Ovary (tissue), 10 donors: ENCODE results near the gene CCDC188. TPM values are rescaled to one million over a fixed set of nuclear protein-coding genes. Genes with fewer than 3 reads are reported as not detected.

Experiments used
- DNase-seq, 5 donors: peaks; one replicate each; pipeline ENCODE4 v3.0.0-alpha.2; 2019 to 2020
- H3K27ac ChIP-seq, 2 donors: fragments of 200-600 bp; one replicate each; pipeline versions ENCODE4 v1.5.1 to v1.8.0; 2019 to 2022
- H3K27me3 ChIP-seq: fragments of 200-600 bp; one replicate; pipeline ENCODE4 v1.8.0; 2022
- H3K36me3 ChIP-seq: fragments of 200-600 bp; sonication (generic); one replicate; pipeline ENCODE4 v1.5.1; 2019
- H3K4me1 ChIP-seq: one replicate; pipeline ENCODE4 v1.8.1; 2013; ENCODE audit warnings: mild to moderate bottlenecking, moderate library complexity; ENCODE audit not compliant: insufficient read depth
- H3K4me3 ChIP-seq: fragments of 200-600 bp; sonication (generic); one replicate; pipeline ENCODE4 v1.5.1; 2017
- H3K9me3 ChIP-seq, 2 donors: fragments of 200-600 bp in 1 of 2; sonication (generic) in 1 of 2; one replicate each; pipeline versions ENCODE4 v1.5.1 to v1.8.1; 2013 to 2019; ENCODE audit warnings: mild to moderate bottlenecking in 1 of 2, moderate library complexity in 1 of 2
- CTCF ChIP-seq, 3 donors: fragments of 450-650 bp in 2 of 3; fragments of 200-600 bp in 1 of 3; IDR thresholded peaks; one replicate each; pipeline versions ENCODE4 v1.5.1 to v1.8.0; 2016 to 2022; ENCODE audit warnings: antibody characterized with exemption in 3 of 3, mild to moderate bottlenecking in 1 of 3
- EP300 ChIP-seq: sonication (generic); formaldehyde crosslinking; IDR thresholded peaks from one replicate; pipeline ENCODE4 v1.6.1; 2017; ENCODE audit warnings: antibody characterized with exemption
- POLR2A ChIP-seq: fragments of 450-650 bp; IDR thresholded peaks from one replicate; pipeline ENCODE4 v1.6.1; 2017; ENCODE audit warnings: antibody characterized with exemption, mild to moderate bottlenecking, moderate library complexity
- WGBS, 3 donors: extraction: QIAGEN DNeasy Blood & Tissue Kit in 1 of 3; methylation state at CpG; one replicate each; pipeline versions ENCODE4 v1.1.5 to v1.1.7; 2013 to 2017; 5-methylcytosine and 5-hydroxymethylcytosine counted together
- intact Hi-C, 4 donors: fragments of 100-400 bp; cut with DNase I; formaldehyde crosslinking; loops; one replicate each; pipeline versions ENCODE4 v1.11.0 to v1.15.1; 2022 to 2023
- long read RNA-seq, 3 donors: library from polyadenylated mRNA in 2 of 3; unstranded in 2 of 3; transcript quantifications; one replicate each; pipeline ENCODE4 v2.0.0 and lab custom pipeline, GENCODE V29; 2021 to 2026
- polyA plus RNA-seq, 2 donors: library from polyadenylated mRNA; stranded (reverse); fragments of 200-250 nt in 1 of 2; fragments of 350-450 nt in 1 of 2; fragmentation: Illumina TruSeq in 1 of 2; extraction: RNeasy Lipid Tissue Mini Kit (QIAGEN cat#74804) in 1 of 2; gene quantifications; one replicate each; pipeline ENCODE4 v1.2.3, GENCODE V29; 2013 to 2014
- total RNA-seq, 7 donors: library from RNA; depleted of rRNA in 2 of 7; stranded (reverse); fragments of >200 nt in 2 of 7; fragmentation: NEBNext Ultra II Directional in 3 of 7; extraction: Animal tissue kit (Norgen Biotek cat#: 25700) in 3 of 7; gene quantifications; one replicate each; pipeline versions ENCODE4 v1.1.0 to v1.2.4, GENCODE V29; 2016 to 2023
- donor health status: DM: no; HTN: no; CAD: no; lungs with moderate emphysema.
- donor health status: DM: no; HTN: no; CAD: no.
- donor health status: Bipolar disorder and iron deficiency.
- donor health status: DM: yes; HTN: yes; CAD: no.
- donor health status: DM: no; HTN: no; CAD: no.
- donor health status: DM: yes; HTN: yes; CAD: no.

CCDC188 gene
- total RNA-seq: 1 to 10 TPM in 1 of 7 donors, under 1 TPM in 6; 0.27 to 1.1 (median 0.36) TPM
- polyA plus RNA-seq: under 1 TPM in 1 of 2 donors, not detected in 1; 0.74 TPM
- long read RNA-seq, donor 1: 0 reads
- long read RNA-seq, donor 2: 0 reads
- long read RNA-seq, donor 3: 0 reads

DNA sequence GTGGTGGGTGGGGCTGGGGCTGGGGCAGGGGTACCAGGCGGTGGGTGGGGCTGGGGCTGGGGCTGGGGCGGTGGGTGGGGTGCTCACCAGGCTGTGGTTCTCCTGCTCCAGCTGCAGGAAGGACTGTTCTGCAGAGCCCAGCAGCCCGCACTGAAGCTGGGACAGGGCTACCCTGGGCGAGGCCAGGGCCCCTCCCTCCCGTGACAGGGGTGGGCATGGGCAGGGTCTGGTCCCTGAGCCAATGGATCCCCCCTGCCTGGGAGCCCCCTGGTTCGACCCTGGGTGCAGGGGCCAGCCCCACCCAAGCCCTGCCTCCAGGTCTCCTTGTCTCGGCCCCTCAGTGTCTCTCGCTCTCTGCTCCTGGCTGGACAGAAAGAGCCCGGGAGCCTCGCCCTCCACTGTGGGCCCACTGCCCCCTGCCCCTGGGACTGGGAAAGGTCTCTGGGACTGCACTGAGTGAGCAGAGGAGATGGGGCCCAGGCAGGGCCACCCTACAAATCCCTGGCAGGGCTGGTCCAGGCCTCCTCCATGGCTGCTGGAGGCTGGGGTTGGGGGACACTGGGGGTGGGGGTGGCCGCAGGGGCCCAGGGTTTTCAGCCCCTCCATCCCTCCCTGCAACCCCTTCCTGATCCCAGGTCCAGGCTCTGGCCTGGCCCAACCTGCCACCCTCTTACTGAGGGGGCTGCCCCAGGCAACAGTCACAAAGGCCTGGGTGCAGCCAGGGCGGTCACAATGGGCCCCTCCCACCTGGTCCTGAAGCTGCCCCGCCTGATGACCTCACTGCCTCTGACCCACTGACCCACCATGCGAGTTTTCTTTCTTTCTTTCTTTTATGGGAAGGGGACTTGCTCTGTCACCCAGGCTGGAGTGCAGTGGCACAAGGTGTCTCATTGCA is at the start of gene CCDC188:
Gene CCDC188, minus strand, starts transcription at position 675 of the 895 bp plus-strand sequence. Its CDS starts 69 bp downstream, at position 606.
- Histone ChIP-seq H3K27ac (no peak within 1 kb of the TSS), H3K4me1 (no peaks in the 10 kb centered on the region), H3K36me3 (no peaks in the 10 kb centered on the region), H3K27me3 (no peaks in the 10 kb centered on the region), H3K4me3 (no peak within 1 kb of the TSS), H3K9me3 (no peaks in the 10 kb centered on the region)
- DNase-seq: no peak
- TF ChIP-seq EP300 (no peak), POLR2A (no peak), CTCF (IDR thresholded peaks at IDR 0.05) (no peak)
- WGBS, 3 donors: 74 to 76% (median 75%) methylated on average over 10 to 13 of the region's 14 CpGs
- intact Hi-C loops: no loop called here

- H3K9me3 ChIP-seq: no peaks in the 10 kb centered on the region
- H3K4me3 ChIP-seq: no peak overlapping the region
- no peak overlapping the region for H3K27ac ChIP-seq
- intact Hi-C loops: loop anchor here in 1 of 4 donors (10.0 kb wide), 1 partner anchor 65 kb away; the partner anchor contains the start of gene ZDHHC8
- DNase-seq: no peak
- TF ChIP-seq EP300 (no peak), POLR2A (no peak), CTCF (IDR thresholded peaks at IDR 0.05) (no peak)
- H3K4me1 ChIP-seq: peaks cover 8% of the 10 kb centered on the region
- H3K27me3 ChIP-seq: no peaks in the 10 kb centered on the region
- 89 to 91% (median 90%) methylated on average over 5 of the region's 5 CpGs for WGBS, 3 donors
- no peaks in the 10 kb centered on the region for H3K36me3 ChIP-seq
Observed at GRCh38 chr22:20199906-20200305, 49.1 kb upstream of the CCDC188 start.

GRCh38 chr22:20199413-20199842 is 48.6 kb upstream of the CCDC188 start:
- H3K4me3 ChIP-seq: no peak overlapping the region
- no peaks in the 10 kb centered on the region for H3K27me3 ChIP-seq
- intact Hi-C loops: loop anchor here in 1 of 4 donors (10.0 kb wide), 1 partner anchor 65 kb away; the partner anchor contains the start of gene ZDHHC8
- whole genome bisulfite sequencing, 3 donors: 80 to 94% (median 94%) methylated on average over 1 of the region's 1 CpG
- no peak overlapping the region for H3K27ac ChIP-seq
- H3K4me1 ChIP-seq: peaks cover 8% of the 10 kb centered on the region
- no peak for TF ChIP-seq CTCF (IDR thresholded peaks at IDR 0.05)
- TF ChIP-seq EP300: no peak
- no peak for TF ChIP-seq POLR2A
- H3K9me3 ChIP-seq: no peaks in the 10 kb centered on the region
- no peak for DNase-seq
- H3K36me3 ChIP-seq: no peaks in the 10 kb centered on the region

DNA sequence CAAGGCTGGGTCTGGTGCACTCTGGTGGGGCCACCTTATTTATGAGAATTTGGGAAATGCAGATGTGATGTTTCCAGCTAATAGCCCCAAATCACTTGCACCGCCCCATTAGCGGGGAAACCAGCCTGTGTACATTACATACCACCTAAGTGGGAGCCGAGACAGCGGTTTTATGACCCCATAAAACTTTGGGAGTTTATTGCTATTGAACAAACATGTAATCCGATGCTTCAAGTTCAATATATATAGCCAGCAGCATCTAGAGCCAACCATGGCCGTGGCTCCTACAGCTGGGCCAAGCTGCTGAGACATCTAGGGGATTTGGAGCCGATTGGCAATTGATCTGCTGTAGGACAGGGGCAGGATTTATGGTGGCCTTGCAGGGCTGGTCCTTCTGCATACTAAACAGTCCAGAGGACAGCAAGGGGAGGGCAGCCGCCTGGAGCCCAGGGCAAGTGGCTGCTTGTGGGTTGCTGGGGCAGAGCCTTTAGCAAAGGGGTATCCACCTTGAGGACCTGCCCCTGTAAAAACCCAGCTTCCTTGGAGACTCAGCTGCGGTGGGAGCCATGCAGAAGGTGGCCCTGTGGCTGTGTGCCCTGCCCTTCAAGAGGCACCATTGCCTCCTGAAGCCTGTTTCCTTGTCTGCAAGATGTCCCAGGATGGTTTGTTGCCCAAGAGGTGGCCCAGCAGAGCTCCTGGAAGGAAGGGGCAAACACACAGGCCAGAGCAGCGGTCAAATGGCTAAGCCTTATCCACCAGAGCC is 47.9 kb upstream of the CCDC188 start:
- H3K27me3 ChIP-seq: no peaks in the 10 kb centered on the region
- H3K4me3 ChIP-seq: no peak overlapping the region
- no peaks in the 10 kb centered on the region for H3K9me3 ChIP-seq
- WGBS, 3 donors: 80 to 89% (median 85%) methylated on average over 10 of the region's 10 CpGs
- no peak for DNase-seq
- intact Hi-C loops: loop anchor here in 1 of 4 donors (10.0 kb wide), 1 partner anchor 64 kb away; the partner anchor contains the start of gene ZDHHC8
- no peaks in the 10 kb centered on the region for H3K36me3 ChIP-seq
- TF ChIP-seq EP300 (no peak), CTCF (IDR thresholded peaks at IDR 0.05) (no peak), POLR2A (no peak)
- H3K27ac ChIP-seq: no peak overlapping the region
- H3K4me1 ChIP-seq: peaks cover 8% of the 10 kb centered on the region
